ENCODE measurements around the gene PIEZO2.

The PIEZO2 gene

GRCh38 chr18:10759241-10759640, 390.1 kb downstream of the PIEZO2 start:
- Histone ChIP-seq H2BK120ac (ENCODE audit: insufficient read depth, low read length, poor library complexity) (no peak overlapping the region), H3K18ac (ENCODE audit: low read length) (no peak overlapping the region), H3K4me1 (ENCODE audit: control insufficient read depth in 1 of 2, insufficient read depth in 2 of 2, low read length in 2 of 2) (no peaks in the 10 kb centered on the region), H3K79me1 (ENCODE audit: low read length) (no peaks in the 10 kb centered on the region), H3K4me2 (ENCODE audit: low read length) (no peak overlapping the region), H2BK12ac (ENCODE audit: low read length) (no peak overlapping the region), H4K91ac (ENCODE audit: low read depth, low read length) (no peak overlapping the region), H3K23ac (ENCODE audit: low read length) (no peak overlapping the region), H3K27ac (ENCODE audit: low read depth, low read length) (no peak overlapping the region), H3K9ac (ENCODE audit: low read length) (no peak overlapping the region), H3K9me3 (ENCODE audit: insufficient read depth, low read depth, low read length) (no peaks in the 10 kb centered on the region), H2AFZ (ENCODE audit: insufficient read depth, low read length, poor library complexity) (no peak overlapping the region), H3K4me3 (ENCODE audit: low read depth, low read length) (no peak overlapping the region), H4K8ac (ENCODE audit: low read depth, low read length) (no peak overlapping the region), H3K27me3 (ENCODE audit: insufficient read depth, low read length) (no peaks in the 10 kb centered on the region), H3K4ac (ENCODE audit: low read depth, low read length) (no peak overlapping the region), H3K36me3 (ENCODE audit: control insufficient read depth in 1 of 2, insufficient read depth in 2 of 2, low read length in 2 of 2) (no peaks in the 10 kb centered on the region), H4K12ac (ENCODE audit: low read depth, low read length) (no peak overlapping the region), H3K14ac (ENCODE audit: low read length) (no peak overlapping the region), H2AK5ac (ENCODE audit: low read length) (no peak overlapping the region), H2BK5ac (ENCODE audit: low read depth, low read length, poor library complexity) (no peak overlapping the region), H3K79me2 (ENCODE audit: control insufficient read depth, insufficient read depth, low read length, poor library complexity) (no peaks in the 10 kb centered on the region)
- no CpG with 5 or more reads among the region's 7 CpGs for WGBS (ENCODE audit: extremely low coverage, insufficient coverage, insufficient read length)
- no peak for DNase-seq

- no peak overlapping the region for H2BK5ac ChIP-seq (ENCODE audit: low read depth, low read length, poor library complexity)
- no peak overlapping the region for H2AFZ ChIP-seq (ENCODE audit: insufficient read depth, low read length, poor library complexity)
- H3K4me2 ChIP-seq (ENCODE audit: low read length) = no peak overlapping the region
- no peak for DNase-seq
- no peak overlapping the region for H3K27ac ChIP-seq (ENCODE audit: low read depth, low read length)
- H3K9me3 ChIP-seq (ENCODE audit: insufficient read depth, low read depth, low read length) = no peaks in the 10 kb centered on the region
- no peak overlapping the region for H3K23ac ChIP-seq (ENCODE audit: low read length)
- no CpG with 5 or more reads among the region's 6 CpGs for WGBS (ENCODE audit: extremely low coverage, insufficient coverage, insufficient read length)
- no peaks in the 10 kb centered on the region for H3K79me1 ChIP-seq (ENCODE audit: low read length)
- no peak overlapping the region for H2BK12ac ChIP-seq (ENCODE audit: low read length)
- H3K18ac ChIP-seq (ENCODE audit: low read length) = no peak overlapping the region
- no peak overlapping the region for H3K14ac ChIP-seq (ENCODE audit: low read length)
- H2AK5ac ChIP-seq (ENCODE audit: low read length) = no peak overlapping the region
- no peak overlapping the region for H4K91ac ChIP-seq (ENCODE audit: low read depth, low read length)
- H3K27me3 ChIP-seq (ENCODE audit: insufficient read depth, low read length) = no peaks in the 10 kb centered on the region
- H3K4me1 ChIP-seq (ENCODE audit: control insufficient read depth in 1 of 2, insufficient read depth in 2 of 2, low read length in 2 of 2) = no peaks in the 10 kb centered on the region
- H3K9ac ChIP-seq (ENCODE audit: low read length) = no peak overlapping the region
- H3K4me3 ChIP-seq (ENCODE audit: low read depth, low read length) = no peak overlapping the region
- no peak overlapping the region for H2BK120ac ChIP-seq (ENCODE audit: insufficient read depth, low read length, poor library complexity)
- no peak overlapping the region for H3K4ac ChIP-seq (ENCODE audit: low read depth, low read length)
- H4K8ac ChIP-seq (ENCODE audit: low read depth, low read length) = no peak overlapping the region
- H3K79me2 ChIP-seq (ENCODE audit: control insufficient read depth, insufficient read depth, low read length, poor library complexity) = no peaks in the 10 kb centered on the region
- no peak overlapping the region for H4K12ac ChIP-seq (ENCODE audit: low read depth, low read length)
- H3K36me3 ChIP-seq (ENCODE audit: control insufficient read depth in 1 of 2, insufficient read depth in 2 of 2, low read length in 2 of 2) = no peaks in the 10 kb centered on the region
Measured at GRCh38 chr18:10757946-10758345, 391.4 kb downstream of the PIEZO2 start.

DNA sequence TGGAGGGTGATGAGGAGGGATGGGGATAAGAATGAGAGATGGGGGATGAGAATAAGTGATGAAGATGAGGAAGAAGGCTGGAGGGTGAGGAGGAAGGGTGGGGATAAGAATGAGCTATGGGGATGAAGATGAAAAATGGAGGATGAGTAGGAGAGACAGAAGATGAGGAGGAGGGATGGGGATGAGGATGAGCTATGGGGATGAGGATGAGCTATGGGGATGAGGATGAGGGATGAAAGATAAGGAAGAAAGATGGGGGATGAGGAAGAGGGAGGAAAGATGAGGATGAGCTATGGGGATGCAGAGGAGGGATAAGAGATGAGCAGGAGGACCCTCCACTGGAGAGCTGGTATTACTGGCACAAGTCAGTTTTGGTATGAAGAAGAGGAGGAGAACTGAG, 392.0 kb downstream of the PIEZO2 start:
- no peak overlapping the region for H2AFZ ChIP-seq (ENCODE audit: insufficient read depth, low read length, poor library complexity)
- no peak overlapping the region for H3K27ac ChIP-seq (ENCODE audit: low read depth, low read length)
- H4K91ac ChIP-seq (ENCODE audit: low read depth, low read length) = no peak overlapping the region
- H3K18ac ChIP-seq (ENCODE audit: low read length) = no peak overlapping the region
- H3K4me3 ChIP-seq (ENCODE audit: low read depth, low read length) = no peak overlapping the region
- H4K8ac ChIP-seq (ENCODE audit: low read depth, low read length) = no peak overlapping the region
- no peak for DNase-seq
- H3K79me1 ChIP-seq (ENCODE audit: low read length) = no peaks in the 10 kb centered on the region
- H3K4me2 ChIP-seq (ENCODE audit: low read length) = no peak overlapping the region
- H2BK12ac ChIP-seq (ENCODE audit: low read length) = no peak overlapping the region
- no peaks in the 10 kb centered on the region for H3K4me1 ChIP-seq (ENCODE audit: control insufficient read depth in 1 of 2, insufficient read depth in 2 of 2, low read length in 2 of 2)
- no peak overlapping the region for H2BK120ac ChIP-seq (ENCODE audit: insufficient read depth, low read length, poor library complexity)
- H3K9me3 ChIP-seq (ENCODE audit: insufficient read depth, low read depth, low read length) = no peaks in the 10 kb centered on the region
- no peaks in the 10 kb centered on the region for H3K36me3 ChIP-seq (ENCODE audit: control insufficient read depth in 1 of 2, insufficient read depth in 2 of 2, low read length in 2 of 2)
- H3K27me3 ChIP-seq (ENCODE audit: insufficient read depth, low read length) = no peaks in the 10 kb centered on the region
- no peak overlapping the region for H3K4ac ChIP-seq (ENCODE audit: low read depth, low read length)
- no peak overlapping the region for H3K23ac ChIP-seq (ENCODE audit: low read length)
- no peak overlapping the region for H2BK5ac ChIP-seq (ENCODE audit: low read depth, low read length, poor library complexity)
- H3K14ac ChIP-seq (ENCODE audit: low read length) = no peak overlapping the region
- no peak overlapping the region for H2AK5ac ChIP-seq (ENCODE audit: low read length)
- no peak overlapping the region for H3K9ac ChIP-seq (ENCODE audit: low read length)
- no peaks in the 10 kb centered on the region for H3K79me2 ChIP-seq (ENCODE audit: control insufficient read depth, insufficient read depth, low read length, poor library complexity)
- H4K12ac ChIP-seq (ENCODE audit: low read depth, low read length) = no peak overlapping the region

DNA sequence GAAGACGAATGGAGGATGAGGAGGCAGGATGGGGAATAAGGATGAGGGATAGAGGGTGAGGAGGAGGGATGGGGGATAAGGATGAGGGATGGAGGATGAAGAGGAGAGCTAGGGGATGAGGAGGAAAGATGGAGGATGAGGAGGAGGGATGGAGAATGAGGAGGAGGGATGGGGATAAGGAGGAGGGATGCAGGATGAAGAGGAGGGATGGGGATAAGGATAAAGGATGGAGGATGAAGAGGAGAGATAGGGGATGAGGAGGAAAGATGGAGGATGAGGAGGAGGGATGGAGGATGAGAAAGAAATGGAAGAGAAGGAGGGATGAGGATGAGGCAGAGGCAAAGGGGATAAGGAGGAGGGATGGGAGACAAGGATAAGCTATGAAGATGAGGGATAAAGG, 393.5 kb downstream of the PIEZO2 start:
- no peaks in the 10 kb centered on the region for H3K27me3 ChIP-seq (ENCODE audit: insufficient read depth, low read length)
- H3K4me1 ChIP-seq (ENCODE audit: control insufficient read depth in 1 of 2, insufficient read depth in 2 of 2, low read length in 2 of 2) = no peaks in the 10 kb centered on the region
- no peak overlapping the region for H3K27ac ChIP-seq (ENCODE audit: low read depth, low read length)
- H2BK120ac ChIP-seq (ENCODE audit: insufficient read depth, low read length, poor library complexity) = no peak overlapping the region
- no peak overlapping the region for H3K18ac ChIP-seq (ENCODE audit: low read length)
- no peak overlapping the region for H3K23ac ChIP-seq (ENCODE audit: low read length)
- H2BK5ac ChIP-seq (ENCODE audit: low read depth, low read length, poor library complexity) = no peak overlapping the region
- no peak overlapping the region for H3K4me3 ChIP-seq (ENCODE audit: low read depth, low read length)
- no peak overlapping the region for H3K14ac ChIP-seq (ENCODE audit: low read length)
- H3K36me3 ChIP-seq (ENCODE audit: control insufficient read depth in 1 of 2, insufficient read depth in 2 of 2, low read length in 2 of 2) = no peaks in the 10 kb centered on the region
- H3K4ac ChIP-seq (ENCODE audit: low read depth, low read length) = no peak overlapping the region
- H2AK5ac ChIP-seq (ENCODE audit: low read length) = no peak overlapping the region
- no peak for DNase-seq
- WGBS (ENCODE audit: extremely low coverage, insufficient coverage, insufficient read length) = 100% methylated on average over 1 of the region's 1 CpG
- no peak overlapping the region for H4K12ac ChIP-seq (ENCODE audit: low read depth, low read length)
- H2BK12ac ChIP-seq (ENCODE audit: low read length) = no peak overlapping the region
- H3K79me2 ChIP-seq (ENCODE audit: control insufficient read depth, insufficient read depth, low read length, poor library complexity) = no peaks in the 10 kb centered on the region
- no peaks in the 10 kb centered on the region for H3K9me3 ChIP-seq (ENCODE audit: insufficient read depth, low read depth, low read length)
- no peak overlapping the region for H4K8ac ChIP-seq (ENCODE audit: low read depth, low read length)
- no peak overlapping the region for H3K9ac ChIP-seq (ENCODE audit: low read length)
- no peak overlapping the region for H4K91ac ChIP-seq (ENCODE audit: low read depth, low read length)
- H2AFZ ChIP-seq (ENCODE audit: insufficient read depth, low read length, poor library complexity) = no peak overlapping the region
- no peaks in the 10 kb centered on the region for H3K79me1 ChIP-seq (ENCODE audit: low read length)
- H3K4me2 ChIP-seq (ENCODE audit: low read length) = no peak overlapping the region

DNA sequence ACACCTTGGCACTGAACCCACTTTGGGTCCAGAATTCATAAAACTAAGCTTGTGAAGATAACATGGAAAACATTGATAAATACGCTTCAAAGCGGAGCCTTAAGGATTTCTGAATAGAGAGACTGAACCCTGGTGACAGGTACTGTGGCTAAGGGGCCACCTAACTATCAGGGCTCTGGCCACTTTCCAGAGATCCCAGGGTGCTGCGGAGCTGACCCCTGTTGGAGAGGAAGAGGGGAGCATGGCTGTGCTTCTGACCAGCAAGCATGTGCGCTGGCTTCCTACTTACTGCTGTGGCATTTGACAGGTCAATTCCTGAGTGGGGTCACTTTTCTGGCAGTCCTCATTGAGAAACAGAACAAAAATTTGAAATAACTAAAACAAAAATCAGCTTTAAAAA, 395.2 kb downstream of the PIEZO2 start:
- Histone ChIP-seq H3K9me3 (ENCODE audit: insufficient read depth, low read depth, low read length) (no peaks in the 10 kb centered on the region), H3K27me3 (ENCODE audit: insufficient read depth, low read length) (no peaks in the 10 kb centered on the region), H4K8ac (ENCODE audit: low read depth, low read length) (no peak overlapping the region), H3K9ac (ENCODE audit: low read length) (no peak overlapping the region), H3K4me3 (ENCODE audit: low read depth, low read length) (no peak overlapping the region), H3K79me1 (ENCODE audit: low read length) (no peaks in the 10 kb centered on the region), H3K36me3 (ENCODE audit: control insufficient read depth in 1 of 2, insufficient read depth in 2 of 2, low read length in 2 of 2) (no peaks in the 10 kb centered on the region), H3K4me2 (ENCODE audit: low read length) (no peak overlapping the region), H3K79me2 (ENCODE audit: control insufficient read depth, insufficient read depth, low read length, poor library complexity) (no peaks in the 10 kb centered on the region), H3K14ac (ENCODE audit: low read length) (no peak overlapping the region), H4K91ac (ENCODE audit: low read depth, low read length) (no peak overlapping the region), H3K18ac (ENCODE audit: low read length) (no peak overlapping the region), H2BK5ac (ENCODE audit: low read depth, low read length, poor library complexity) (no peak overlapping the region), H3K4ac (ENCODE audit: low read depth, low read length) (no peak overlapping the region), H2BK120ac (ENCODE audit: insufficient read depth, low read length, poor library complexity) (no peak overlapping the region), H4K12ac (ENCODE audit: low read depth, low read length) (no peak overlapping the region), H3K27ac (ENCODE audit: low read depth, low read length) (no peak overlapping the region), H2AFZ (ENCODE audit: insufficient read depth, low read length, poor library complexity) (no peak overlapping the region), H3K23ac (ENCODE audit: low read length) (no peak overlapping the region), H2BK12ac (ENCODE audit: low read length) (no peak overlapping the region), H3K4me1 (ENCODE audit: control insufficient read depth in 1 of 2, insufficient read depth in 2 of 2, low read length in 2 of 2) (no peaks in the 10 kb centered on the region), H2AK5ac (ENCODE audit: low read length) (no peak overlapping the region)
- WGBS (ENCODE audit: extremely low coverage, insufficient coverage, insufficient read length) = no CpG with 5 or more reads among the region's 4 CpGs
- DNase-seq = no peak
